ENCODE data around the gene ZBTB7C.

Gene ZBTB7C

GRCh38 chr18:48263192-48263853 is 145.9 kb downstream of the ZBTB7C start:
- H3K4me3 ChIP-seq (ENCODE audit: low read depth, low read length): no peak overlapping the region
- no peaks in the 10 kb centered on the region for H3K9me3 ChIP-seq
- no peaks in the 10 kb centered on the region for H3K36me3 ChIP-seq
- no peak for DNase-seq
- H3K4me1 ChIP-seq: peaks cover 9% of the 10 kb centered on the region; the same call in 1 of the 2 replicates
- no peak for TF ChIP-seq CTCF (IDR thresholded peaks at IDR 0.05; ENCODE audit: low read depth, low read length)
- no peaks in the 10 kb centered on the region for H3K27me3 ChIP-seq

DNA sequence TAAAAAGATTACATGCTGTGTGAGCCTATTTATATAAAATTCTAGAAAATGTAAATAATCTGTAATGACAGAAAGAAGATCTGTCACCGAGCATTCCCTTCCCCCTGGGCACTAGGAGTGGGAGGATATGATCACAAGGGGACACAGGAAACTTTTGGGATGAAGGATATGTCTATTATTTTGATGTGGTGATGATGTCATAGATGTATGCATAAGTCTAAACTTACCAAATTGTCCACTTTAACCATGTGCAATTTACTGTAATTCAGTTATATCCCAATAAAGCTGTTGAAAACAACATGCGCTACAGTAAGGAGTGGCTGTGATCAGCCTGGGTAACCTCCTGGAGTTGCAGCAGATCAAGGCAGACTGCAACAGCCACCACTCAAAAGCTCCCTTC is 148.9 kb downstream of the ZBTB7C start:
- Histone ChIP-seq H3K27me3 (no peaks in the 10 kb centered on the region), H3K36me3 (no peaks in the 10 kb centered on the region), H3K4me3 (ENCODE audit: low read depth, low read length) (no peak overlapping the region), H3K9me3 (no peaks in the 10 kb centered on the region), H3K4me1 (peaks cover 9% of the 10 kb centered on the region; the same call in 1 of the 2 replicates)
- DNase-seq: no peak
- TF ChIP-seq CTCF (IDR thresholded peaks at IDR 0.05; ENCODE audit: low read depth, low read length): no peak

GRCh38 chr18:48256848-48257247 is 152.3 kb downstream of the ZBTB7C start:
- no peaks in the 10 kb centered on the region for H3K36me3 ChIP-seq
- H3K4me3 ChIP-seq (ENCODE audit: low read depth, low read length): no peak overlapping the region
- no peaks in the 10 kb centered on the region for H3K9me3 ChIP-seq
- TF ChIP-seq CTCF (IDR thresholded peaks at IDR 0.05; ENCODE audit: low read depth, low read length): no peak
- H3K27me3 ChIP-seq: no peaks in the 10 kb centered on the region
- DNase-seq: no peak
- H3K4me1 ChIP-seq: no peaks in the 10 kb centered on the region

DNA sequence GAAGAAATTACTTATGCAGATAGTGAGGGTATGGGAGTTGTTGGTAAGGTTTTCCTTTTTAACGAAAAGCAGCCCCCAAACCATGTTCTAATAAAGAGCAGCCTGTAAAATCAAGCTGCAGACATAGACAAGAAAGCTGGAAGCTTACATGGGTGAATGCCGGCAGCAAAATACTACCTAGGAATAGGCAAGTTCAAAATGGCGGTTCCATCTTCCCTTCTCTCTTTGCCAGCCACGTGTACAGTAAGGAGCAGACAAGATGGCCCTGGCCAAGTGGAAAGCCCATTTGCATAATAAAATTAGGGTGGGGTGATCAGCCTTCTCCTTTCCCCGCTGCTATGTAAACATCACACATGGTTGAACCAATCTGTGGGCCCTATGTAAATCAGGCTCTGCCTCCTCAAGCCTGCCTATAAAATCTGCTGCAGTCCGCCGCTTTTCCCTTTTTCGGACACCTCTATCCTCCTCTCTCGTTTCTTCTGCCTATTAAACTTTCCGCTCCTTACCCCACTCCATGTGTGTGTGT is 155.0 kb downstream of the ZBTB7C start:
- no peaks in the 10 kb centered on the region for H3K36me3 ChIP-seq
- no peaks in the 10 kb centered on the region for H3K9me3 ChIP-seq
- peak; percentile 32 for DNase-seq
- no peak for TF ChIP-seq CTCF (IDR thresholded peaks at IDR 0.05; ENCODE audit: low read depth, low read length)
- H3K4me3 ChIP-seq (ENCODE audit: low read depth, low read length): no peak overlapping the region
- H3K4me1 ChIP-seq: no peaks in the 10 kb centered on the region
- H3K27me3 ChIP-seq: no peaks in the 10 kb centered on the region

GRCh38 chr18:48252525-48252924 is 156.7 kb downstream of the ZBTB7C start:
- Histone ChIP-seq H3K27me3 (no peaks in the 10 kb centered on the region), H3K36me3 (no peaks in the 10 kb centered on the region), H3K4me1 (no peaks in the 10 kb centered on the region), H3K9me3 (no peaks in the 10 kb centered on the region), H3K4me3 (ENCODE audit: low read depth, low read length) (no peak overlapping the region)
- TF ChIP-seq CTCF (IDR thresholded peaks at IDR 0.05; ENCODE audit: low read depth, low read length): no peak
- no peak for DNase-seq

DNA sequence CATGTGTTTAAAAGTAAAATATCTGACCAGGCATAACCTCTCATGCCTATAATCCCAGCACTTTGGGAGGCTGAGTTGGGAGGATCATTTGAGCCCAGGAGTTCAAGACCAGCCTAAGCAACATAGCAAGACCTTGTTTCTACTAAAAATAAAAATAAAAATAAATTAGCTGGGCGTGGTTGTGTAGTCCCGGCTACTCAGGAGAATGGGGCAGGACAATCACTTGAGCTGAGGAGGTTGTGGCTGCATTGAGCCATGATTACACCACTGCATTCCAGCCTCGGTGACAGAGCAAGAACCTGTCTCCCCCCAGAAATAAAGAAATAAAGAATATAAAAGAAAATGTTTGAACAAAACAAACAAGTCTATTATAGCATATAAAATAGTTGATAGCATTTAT is 158.3 kb downstream of the ZBTB7C start:
- no peak for TF ChIP-seq CTCF (IDR thresholded peaks at IDR 0.05; ENCODE audit: low read depth, low read length)
- Histone ChIP-seq H3K4me3 (ENCODE audit: low read depth, low read length) (no peak overlapping the region), H3K27me3 (no peaks in the 10 kb centered on the region), H3K36me3 (no peaks in the 10 kb centered on the region), H3K9me3 (no peaks in the 10 kb centered on the region), H3K4me1 (no peaks in the 10 kb centered on the region)
- no peak for DNase-seq
